Neural cell (in vitro differentiated cells): Measurements from ENCODE around the gene FADS1.

ENCODE experiments used
- CTCF ChIP-seq: fragments of 450-650 bp; IDR thresholded peaks from 2 replicates; pipeline ENCODE4 v1.5.1; 2014; ENCODE audit warnings: antibody characterized with exemption, mild to moderate bottlenecking, moderate library complexity; ENCODE audit not compliant: poor library complexity, severe bottlenecking
- EP300 ChIP-seq: fragments of 450-650 bp; conservative IDR thresholded peaks from 2 replicates; pipeline ENCODE4 v1.6.1; 2014; ENCODE audit warnings: antibody characterized with exemption, mild to moderate bottlenecking, moderate library complexity; ENCODE audit not compliant: poor library complexity, severe bottlenecking
- EZH2 ChIP-seq: fragments of 200-600, 300-800 bp; shearing (Covaris generic), sonication (generic); IDR thresholded peaks from 2 replicates; pipeline ENCODE4 v1.6.1; 2014; ENCODE audit warnings: antibody characterized with exemption, low read length, borderline replicate concordance, mild to moderate bottlenecking; ENCODE audit not compliant: insufficient read depth, poor library complexity, severe bottlenecking
- MXI1 ChIP-seq: fragments of 450-650 bp; conservative IDR thresholded peaks from 2 replicates; pipeline ENCODE4 v1.6.1; 2014; ENCODE audit warnings: antibody characterized with exemption, mild to moderate bottlenecking; ENCODE audit not compliant: poor library complexity, severe bottlenecking
- RAD21 ChIP-seq: fragments of 450-650 bp; conservative IDR thresholded peaks from 2 replicates; pipeline ENCODE4 v1.6.1; 2014; ENCODE audit warnings: antibody characterized with exemption, mild to moderate bottlenecking, moderate library complexity
- TAF1 ChIP-seq: IDR thresholded peaks from 2 replicates; pipeline ENCODE4 v1.6.1; 2012; ENCODE audit warnings: low read depth

DNA sequence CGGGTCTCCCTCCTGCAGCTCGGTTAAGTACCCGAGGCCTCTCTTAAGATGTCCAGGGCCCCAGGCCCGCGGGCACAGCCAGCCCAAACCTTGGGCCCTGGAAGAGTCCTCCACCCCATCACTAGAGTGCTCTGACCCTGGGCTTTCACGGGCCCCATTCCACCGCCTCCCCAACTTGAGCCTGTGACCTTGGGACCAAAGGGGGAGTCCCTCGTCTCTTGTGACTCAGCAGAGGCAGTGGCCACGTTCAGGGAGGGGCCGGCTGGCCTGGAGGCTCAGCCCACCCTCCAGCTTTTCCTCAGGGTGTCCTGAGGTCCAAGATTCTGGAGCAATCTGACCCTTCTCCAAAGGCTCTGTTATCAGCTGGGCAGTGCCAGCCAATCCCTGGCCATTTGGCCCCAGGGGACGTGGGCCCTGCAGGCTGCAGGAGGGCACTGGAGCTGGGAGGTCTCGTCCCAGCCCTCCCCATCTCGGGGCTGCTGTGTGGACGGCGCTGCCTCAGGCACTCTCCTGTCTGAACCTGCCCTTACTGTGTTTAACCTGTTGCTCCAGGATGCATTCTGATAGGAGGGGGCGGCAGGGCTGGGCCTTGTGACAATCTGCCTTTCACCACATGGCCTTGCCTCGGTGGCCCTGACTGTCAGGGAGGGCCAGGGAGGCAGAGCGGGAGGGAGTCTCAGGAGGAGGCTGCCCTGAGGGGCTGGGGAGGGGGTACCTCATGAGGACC, 49.6 kb upstream of the FADS1 start:
- TF ChIP-seq CTCF (no peak), MXI1 (no peak), TAF1 (no peak), EP300 (no peak), EZH2 (no peak), RAD21 (no peak)
